Brain microvascular endothelial cell (primary cell): ENCODE data around the gene FILIP1.
"Not testable (repeated sequence)": the region's sequence is repeated elsewhere in the genome, so short reads cannot be mapped to it uniquely, and the experiment has no call there.

Source experiments
- DNase-seq: peaks from one replicate; pipeline ENCODE4 v3.0.0-alpha.2; 2020
- H3K27ac ChIP-seq: fragments of 250-450 bp; sonication (Bioruptor Pico); 2 replicates; pipeline ENCODE4 v1.5.1; 2020; ENCODE audit warnings: mild to moderate bottlenecking, moderate library complexity
- H3K27me3 ChIP-seq: fragments of 250-450 bp; sonication (Bioruptor Pico); replicated peaks from 2 replicates; pipeline ENCODE4 v1.5.1; 2020; ENCODE audit warnings: mild to moderate bottlenecking
- H3K36me3 ChIP-seq: fragments of 250-450 bp; sonication (Bioruptor Pico); replicated peaks from 2 replicates; pipeline ENCODE4 v1.5.1; 2020; ENCODE audit warnings: mild to moderate bottlenecking
- H3K4me3 ChIP-seq: 2 replicates; pipeline ENCODE4 v1.5.1; 2011; ENCODE audit warnings: low read depth, mild to moderate bottlenecking, control low read depth, low read length, moderate library complexity
- in situ Hi-C: cut with HindIII; loops from 2 replicates; pipeline ENCODE4 v1.10.0; 2017; ENCODE audit warnings: low sequenced_read_pairs, low pct_ligation_motif_present
- TF ChIP-seq, protein P1 (sequence below): IDR thresholded peaks from 2 replicates; pipeline ENCODE4 v1.5.1; 2011; ENCODE audit warnings: low read depth, mild to moderate bottlenecking, moderate library complexity, low read length, control low read depth, inconsistent platforms; ENCODE audit errors: missing control alignments

Gene FILIP1

DNA sequence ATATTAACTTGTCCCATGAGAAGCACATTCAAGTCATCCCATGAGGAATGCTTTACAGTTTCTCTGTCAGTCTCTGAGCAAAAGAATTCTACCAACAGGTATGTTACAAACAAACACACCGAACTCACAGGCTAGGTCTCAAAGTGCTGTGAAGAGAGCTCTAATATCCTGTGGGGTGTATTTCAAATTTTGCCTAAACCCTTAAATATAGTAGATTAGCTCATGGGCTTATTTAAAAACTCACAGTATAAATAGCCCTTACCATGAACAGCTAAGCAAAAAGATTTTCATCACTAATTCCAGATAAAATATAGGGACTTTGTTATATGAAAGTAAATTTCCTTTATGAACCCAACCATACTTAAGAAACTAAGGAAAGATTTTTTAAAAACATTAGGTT lies 77.8 kb downstream of the FILIP1 start:
- H3K27ac ChIP-seq, result no peak overlapping the region
- no peak for DNase-seq
- no peaks in the 10 kb centered on the region for H3K36me3 ChIP-seq
- TF ChIP-seq, protein P1, sequence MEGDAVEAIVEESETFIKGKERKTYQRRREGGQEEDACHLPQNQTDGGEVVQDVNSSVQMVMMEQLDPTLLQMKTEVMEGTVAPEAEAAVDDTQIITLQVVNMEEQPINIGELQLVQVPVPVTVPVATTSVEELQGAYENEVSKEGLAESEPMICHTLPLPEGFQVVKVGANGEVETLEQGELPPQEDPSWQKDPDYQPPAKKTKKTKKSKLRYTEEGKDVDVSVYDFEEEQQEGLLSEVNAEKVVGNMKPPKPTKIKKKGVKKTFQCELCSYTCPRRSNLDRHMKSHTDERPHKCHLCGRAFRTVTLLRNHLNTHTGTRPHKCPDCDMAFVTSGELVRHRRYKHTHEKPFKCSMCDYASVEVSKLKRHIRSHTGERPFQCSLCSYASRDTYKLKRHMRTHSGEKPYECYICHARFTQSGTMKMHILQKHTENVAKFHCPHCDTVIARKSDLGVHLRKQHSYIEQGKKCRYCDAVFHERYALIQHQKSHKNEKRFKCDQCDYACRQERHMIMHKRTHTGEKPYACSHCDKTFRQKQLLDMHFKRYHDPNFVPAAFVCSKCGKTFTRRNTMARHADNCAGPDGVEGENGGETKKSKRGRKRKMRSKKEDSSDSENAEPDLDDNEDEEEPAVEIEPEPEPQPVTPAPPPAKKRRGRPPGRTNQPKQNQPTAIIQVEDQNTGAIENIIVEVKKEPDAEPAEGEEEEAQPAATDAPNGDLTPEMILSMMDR, result no peak
- in situ Hi-C loops, result no loop called here
- no peak overlapping the region for H3K4me3 ChIP-seq
- no peaks in the 10 kb centered on the region for H3K27me3 ChIP-seq

DNA sequence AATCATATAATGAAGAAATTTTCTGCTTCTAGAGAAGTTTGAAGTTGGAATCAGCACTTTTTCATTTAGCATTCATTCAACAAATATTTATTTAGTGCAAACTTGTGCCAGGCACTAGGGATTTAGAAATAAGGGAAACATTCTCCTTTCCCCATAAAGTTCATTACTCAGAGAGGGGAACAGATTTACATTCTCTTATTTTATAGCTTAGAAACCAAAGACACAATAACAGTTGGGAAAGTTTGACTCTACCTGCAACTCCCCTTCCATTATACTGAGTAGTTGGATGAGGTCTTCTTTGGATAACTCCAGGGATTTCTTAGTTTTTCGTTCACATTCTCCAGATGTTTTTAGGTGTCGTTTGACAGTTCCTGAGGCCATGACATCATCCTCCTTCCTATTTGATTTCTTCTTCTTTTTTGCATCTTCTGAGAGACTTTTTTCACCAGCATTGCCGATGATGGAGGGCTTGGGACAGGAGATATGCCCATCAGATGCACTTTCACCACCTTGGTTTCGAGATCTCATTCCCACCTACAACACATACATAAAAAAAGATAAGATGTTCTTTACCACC lies 79.1 kb downstream of the FILIP1 start:
- DNase-seq, result no peak
- Histone ChIP-seq H3K4me3 (no peak overlapping the region), H3K36me3 (no peaks in the 10 kb centered on the region), H3K27me3 (no peaks in the 10 kb centered on the region), H3K27ac (no peak overlapping the region)
- TF ChIP-seq, protein P1, result no peak
- in situ Hi-C loops, result no loop called here

DNA sequence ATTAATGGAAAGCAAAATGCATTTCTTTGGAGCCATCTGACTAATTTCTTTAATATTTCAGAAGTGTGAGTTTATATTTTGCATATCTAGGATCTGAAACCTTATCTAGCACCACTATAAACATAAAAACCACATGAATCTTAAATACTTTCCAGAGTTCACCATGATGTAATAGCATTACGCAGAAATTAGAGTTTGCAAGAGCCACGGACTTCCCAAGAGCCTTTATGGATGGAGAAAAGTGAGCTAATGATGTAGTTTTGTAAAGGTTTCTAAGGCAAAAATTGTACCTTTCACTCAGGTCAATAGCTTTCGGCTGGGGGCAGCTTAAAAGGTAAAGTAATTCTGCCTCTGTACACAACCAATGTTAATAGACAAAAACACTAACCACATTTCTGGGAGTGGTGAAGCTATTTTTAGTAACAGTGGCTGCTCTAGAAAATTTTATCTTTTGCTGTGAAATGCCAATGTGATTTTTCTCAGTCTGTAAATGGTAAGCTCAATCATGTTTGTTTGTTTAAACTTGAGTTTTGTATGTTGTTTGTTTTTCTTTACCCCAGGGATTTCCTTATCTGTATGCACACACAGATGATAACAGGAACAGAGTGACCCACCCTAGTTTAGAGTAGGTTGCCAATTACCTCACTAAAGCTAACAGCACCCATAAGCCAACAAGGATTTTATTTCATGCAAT lies 80.5 kb downstream of the FILIP1 start:
- Histone ChIP-seq H3K27me3 (no peaks in the 10 kb centered on the region), H3K36me3 (no peaks in the 10 kb centered on the region), H3K27ac (peak overlapping the region; percentile 45), H3K4me3 (no peak overlapping the region)
- no peak for DNase-seq
- in situ Hi-C loops, result no loop called here
- TF ChIP-seq, protein P1, result no peak

DNA sequence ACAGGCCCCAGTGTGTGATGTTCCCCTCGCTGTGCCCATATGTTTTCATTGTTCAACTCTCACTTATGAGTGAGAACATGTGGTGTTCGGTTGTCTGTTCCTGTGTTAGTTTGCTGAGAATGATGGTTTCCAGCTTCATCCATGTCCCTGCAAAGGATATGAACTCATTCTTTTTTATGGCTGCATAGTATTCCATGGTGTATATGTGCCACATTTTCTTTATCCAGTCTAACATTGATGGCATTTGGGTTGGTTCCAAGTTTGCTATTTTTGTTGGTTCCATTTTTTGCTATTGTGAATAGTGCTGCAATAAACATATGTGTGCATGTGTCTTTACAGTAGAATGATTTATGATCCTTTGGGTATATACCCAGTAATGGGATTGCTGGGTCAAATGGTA lies 83.0 kb downstream of the FILIP1 start:
- H3K4me3 ChIP-seq, H3K27ac ChIP-seq, in situ Hi-C loops, H3K27me3 ChIP-seq, H3K36me3 ChIP-seq, DNase-seq: not testable (repeated sequence)

DNA sequence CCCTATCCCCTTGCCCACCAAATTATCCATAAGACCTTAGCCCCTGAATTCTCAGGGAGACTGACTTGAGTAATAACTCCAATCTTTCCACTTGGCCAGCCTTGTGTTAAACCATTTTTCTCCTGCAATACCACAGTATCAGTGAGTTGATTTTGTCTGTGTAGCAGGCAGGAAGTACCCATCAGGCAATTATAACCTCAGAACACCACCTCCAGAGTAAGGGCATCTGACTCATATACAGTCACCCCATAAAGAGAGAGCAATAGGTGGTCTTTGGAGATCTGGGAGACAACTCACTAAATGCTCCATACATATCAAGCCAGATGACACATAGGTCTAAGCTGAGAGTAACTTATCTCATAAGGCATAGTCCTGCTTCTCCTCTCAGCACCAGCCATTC lies 83.7 kb downstream of the FILIP1 start:
- Histone ChIP-seq H3K36me3 (no peaks in the 10 kb centered on the region), H3K27me3 (no peaks in the 10 kb centered on the region), H3K27ac (no peak overlapping the region), H3K4me3 (no peak overlapping the region)
- DNase-seq, result no peak
- TF ChIP-seq, protein P1, result no peak
- in situ Hi-C loops, result no loop called here

DNA sequence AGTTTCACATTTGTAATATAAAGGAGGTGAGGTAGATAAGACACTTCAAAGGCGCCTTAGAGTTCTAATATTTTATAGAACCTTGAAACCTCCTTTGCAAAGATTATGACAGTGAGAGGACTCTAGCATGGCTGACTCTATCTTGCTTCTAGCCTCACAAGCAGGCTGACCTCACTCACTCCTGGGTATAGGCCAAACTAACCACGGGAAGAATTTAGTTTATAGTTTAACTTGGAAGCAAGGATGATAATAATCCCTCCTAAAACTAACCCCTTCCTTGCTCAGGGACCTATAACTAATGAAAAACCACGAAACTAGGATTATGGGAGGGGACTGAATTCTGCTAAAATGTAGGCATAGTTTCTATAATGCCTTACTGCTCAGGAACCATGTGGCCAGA lies 84.3 kb downstream of the FILIP1 start:
- TF ChIP-seq, protein P1, result no peak
- no peaks in the 10 kb centered on the region for H3K27me3 ChIP-seq
- no peaks in the 10 kb centered on the region for H3K36me3 ChIP-seq
- DNase-seq, result no peak
- H3K4me3 ChIP-seq, result no peak overlapping the region
- in situ Hi-C loops, result no loop called here
- no peak overlapping the region for H3K27ac ChIP-seq
